GOT3 (cell line): Measurements from ENCODE around the gene C1orf116.

Experiments used
- DNase-seq: peaks from one replicate; lab custom pipeline; 2025; ENCODE audit warnings: mixed read lengths; lab: John Stamatoyannopoulos, UW

C1orf116 gene

DNA sequence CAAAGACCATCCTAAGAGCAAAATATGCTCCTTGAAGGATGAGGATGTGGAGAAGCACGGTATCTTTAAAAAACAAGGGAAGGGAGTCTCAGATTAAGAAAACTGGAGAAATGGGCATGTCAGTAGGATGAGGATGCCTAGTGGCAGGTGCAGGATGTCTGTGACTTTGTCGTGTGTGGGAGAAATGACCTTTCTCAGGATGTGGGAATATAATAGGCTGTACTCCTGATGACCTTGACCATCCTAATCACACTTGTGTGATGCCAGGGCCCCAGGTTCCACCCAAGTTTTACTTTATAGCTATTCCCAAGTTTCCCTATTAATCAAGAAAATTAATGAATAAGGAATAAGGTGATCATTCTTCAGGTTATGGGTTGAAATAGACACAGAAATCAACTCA, 12.9 kb downstream of the C1orf116 start:
- DNase-seq: no peak

DNA sequence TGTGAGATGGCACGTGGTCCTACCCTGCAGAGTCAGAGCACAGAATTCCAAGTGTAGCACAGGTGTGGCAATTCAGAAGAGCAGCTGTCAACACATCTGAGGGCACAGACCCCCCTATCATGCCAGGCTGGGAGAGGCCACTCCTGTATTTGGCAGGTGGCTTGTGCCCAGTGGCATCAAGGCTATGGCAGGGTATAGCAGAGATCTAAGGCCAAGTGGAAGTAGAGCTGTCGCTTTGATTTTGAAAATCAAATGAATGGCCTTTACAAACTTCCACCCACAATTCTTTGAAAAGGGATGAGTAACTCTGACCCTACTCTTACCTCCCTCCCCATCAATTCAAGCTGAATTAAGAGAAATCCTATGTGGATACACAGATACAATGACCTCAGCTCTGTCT, 13.4 kb downstream of the C1orf116 start:
- no peak for DNase-seq

GRCh38 chr1:207018707-207019106, 13.8 kb downstream of the C1orf116 start:
- no peak for DNase-seq

DNA sequence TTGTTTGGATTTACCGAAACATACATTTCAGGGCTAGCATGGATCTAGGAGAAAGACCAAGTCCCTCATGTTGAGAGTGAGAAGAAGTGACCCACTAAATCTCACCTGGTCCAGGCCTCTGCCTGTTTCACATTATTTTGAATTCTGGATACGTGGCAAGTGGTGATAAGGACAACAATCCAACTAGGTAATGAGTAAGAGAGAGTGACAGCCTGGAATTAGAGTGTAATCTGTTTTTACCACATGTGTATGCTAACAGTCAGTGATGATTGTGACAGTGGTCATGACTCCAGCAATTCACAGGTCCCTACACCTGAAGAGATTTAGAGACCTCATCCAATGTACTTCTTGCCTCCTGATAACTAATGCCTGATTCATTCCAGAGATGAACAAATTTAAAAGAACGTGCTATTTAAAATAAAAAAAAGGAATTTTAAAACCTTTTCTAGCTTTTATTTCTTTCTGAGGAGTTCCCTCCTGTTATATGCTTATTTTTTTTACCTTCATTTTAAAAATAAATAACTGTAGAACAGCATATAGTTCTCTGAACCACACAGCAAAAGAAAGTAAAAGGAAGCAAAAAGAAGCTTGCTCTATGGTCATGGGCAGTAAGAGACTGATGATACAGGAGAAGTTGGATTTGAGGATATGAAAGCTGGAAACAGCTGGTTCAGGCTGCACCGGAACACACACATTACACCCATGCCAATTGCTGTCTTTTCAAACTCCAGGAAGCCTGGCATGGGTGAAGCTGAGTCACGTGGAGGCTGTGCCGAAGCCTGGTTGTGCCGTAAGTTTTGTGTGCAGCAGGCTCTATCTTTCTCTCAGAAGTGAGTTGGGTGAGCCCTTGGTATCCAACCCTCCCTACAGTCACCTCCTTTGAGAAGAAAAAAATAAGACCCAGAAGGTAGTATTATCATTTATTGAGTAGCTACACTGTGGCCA, 14.7 kb downstream of the C1orf116 start:
- DNase-seq: no peak

- DNase-seq: no peak
These were observed 16.8 kb downstream of the C1orf116 start for GRCh38 chr1:207015791-207016190.

GRCh38 chr1:207014728-207015127, 17.8 kb downstream of the C1orf116 start:
- no peak for DNase-seq

DNA sequence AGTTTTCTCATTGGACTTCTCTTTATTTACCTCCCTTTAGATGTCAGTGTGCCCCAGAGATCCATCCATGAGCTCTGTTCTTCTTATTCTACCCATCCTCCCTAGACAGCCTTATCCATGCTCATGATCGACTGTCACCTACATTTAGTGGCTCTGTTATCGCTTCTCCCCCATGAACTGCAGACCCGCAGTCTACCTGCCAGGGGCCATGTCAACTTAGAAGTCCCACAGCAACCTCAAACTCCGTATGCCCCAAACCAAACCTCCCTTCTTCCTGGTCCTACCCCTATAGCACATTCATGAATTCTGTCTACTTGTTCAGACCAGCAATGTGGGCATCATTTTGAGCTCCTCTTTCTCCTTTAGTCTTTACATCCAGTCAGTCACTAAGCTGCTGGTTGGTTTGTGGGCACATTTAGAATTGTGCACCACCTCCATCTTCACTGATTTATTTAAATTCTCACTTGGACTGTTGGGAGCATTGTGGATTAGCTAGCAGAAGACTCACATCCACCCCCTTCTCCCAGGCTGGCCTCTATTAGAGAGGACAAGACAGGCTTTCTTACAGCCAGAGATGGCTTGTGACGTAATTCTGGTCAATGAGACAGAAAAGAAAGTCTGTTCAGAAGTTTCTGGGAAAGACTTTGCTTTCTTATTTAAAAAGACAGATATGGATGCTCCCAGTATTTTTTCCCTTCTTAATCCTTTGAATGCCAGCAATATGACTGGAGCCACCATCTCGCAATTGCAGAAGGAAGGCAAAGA, 19.1 kb downstream of the C1orf116 start:
- DNase-seq: no peak

DNA sequence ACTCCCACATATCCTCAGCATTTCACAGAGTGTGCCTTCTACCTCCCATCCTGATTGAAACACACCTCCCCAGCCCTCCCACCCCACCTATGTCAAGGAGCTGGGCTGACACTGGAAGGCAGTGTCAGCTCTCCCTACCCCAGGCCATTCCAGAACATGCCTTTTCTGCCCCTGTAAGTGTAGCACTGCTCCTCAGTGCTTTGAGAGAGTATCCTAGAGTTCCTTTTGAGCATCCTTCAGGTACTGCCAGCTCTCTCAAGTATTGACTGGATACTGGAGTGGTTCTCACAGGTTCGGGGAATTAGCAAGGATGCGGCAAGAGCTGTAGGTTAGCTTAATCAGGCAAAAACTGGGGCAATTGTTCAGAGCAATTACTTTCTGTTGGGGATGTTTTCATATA, 21.8 kb downstream of the C1orf116 start:
- no peak for DNase-seq

DNA sequence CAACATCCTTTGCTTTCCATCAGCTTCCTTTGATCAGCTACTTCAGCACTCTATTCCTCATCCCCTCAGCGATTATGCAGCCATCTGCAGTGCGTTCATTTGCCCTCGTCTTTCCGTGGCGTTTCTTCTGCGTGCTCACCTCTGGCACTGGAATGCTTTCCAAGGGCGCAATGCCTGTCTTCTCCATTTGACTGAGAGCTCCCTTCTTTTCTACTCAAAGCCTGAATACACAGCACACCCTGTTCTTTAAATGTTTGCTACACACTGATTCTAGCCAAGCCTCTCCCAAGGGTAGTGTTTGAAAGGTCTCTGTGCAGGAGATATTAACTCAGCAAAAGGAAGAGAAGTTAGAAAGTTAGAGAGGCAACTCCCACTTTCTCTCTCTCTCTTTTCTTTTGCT, 22.6 kb downstream of the C1orf116 start:
- no peak for DNase-seq

DNA sequence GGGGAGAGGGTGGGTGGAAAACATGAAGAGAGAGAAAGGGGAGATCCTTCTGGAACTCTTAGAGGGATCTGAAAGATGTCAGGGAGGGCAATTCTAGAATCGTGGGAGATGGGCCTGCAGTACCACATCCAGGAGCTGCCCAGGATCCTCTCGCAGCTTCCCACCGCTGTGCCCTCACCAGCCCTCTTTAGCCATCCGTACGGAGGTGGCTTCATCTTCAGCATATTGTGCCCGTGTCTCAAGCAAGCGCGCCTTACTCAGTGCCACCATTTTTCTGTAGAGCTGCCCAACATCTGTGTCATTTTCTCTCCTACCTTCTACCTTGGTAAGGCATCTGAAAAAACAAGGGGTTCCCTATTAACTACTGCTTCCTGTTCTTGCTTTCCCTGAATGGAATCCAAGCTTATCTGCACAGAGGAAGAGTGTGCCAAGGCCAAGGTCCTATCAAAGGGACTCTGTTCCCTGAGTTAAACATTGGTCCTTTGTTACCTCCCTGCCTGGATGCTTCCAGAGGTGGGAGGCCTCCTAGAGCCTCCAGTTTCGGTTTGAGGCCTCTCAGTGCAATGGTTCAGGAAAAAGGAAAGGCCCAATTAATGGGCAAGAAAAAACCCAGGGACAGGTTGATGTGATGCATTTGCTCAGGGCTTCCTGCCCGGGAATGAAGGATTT, 23.2 kb downstream of the C1orf116 start:
- no peak for DNase-seq

- no peak for DNase-seq
These were observed 25.1 kb downstream of the C1orf116 start for GRCh38 chr1:207007352-207008033.

- no peak for DNase-seq
These were observed 25.6 kb downstream of the C1orf116 start for GRCh38 chr1:207006914-207007313.

- no peak for DNase-seq
These were observed 26.5 kb downstream of the C1orf116 start for GRCh38 chr1:207006083-207006482.

GRCh38 chr1:207004931-207005830, 27.4 kb downstream of the C1orf116 start:
- DNase-seq: no peak

DNA sequence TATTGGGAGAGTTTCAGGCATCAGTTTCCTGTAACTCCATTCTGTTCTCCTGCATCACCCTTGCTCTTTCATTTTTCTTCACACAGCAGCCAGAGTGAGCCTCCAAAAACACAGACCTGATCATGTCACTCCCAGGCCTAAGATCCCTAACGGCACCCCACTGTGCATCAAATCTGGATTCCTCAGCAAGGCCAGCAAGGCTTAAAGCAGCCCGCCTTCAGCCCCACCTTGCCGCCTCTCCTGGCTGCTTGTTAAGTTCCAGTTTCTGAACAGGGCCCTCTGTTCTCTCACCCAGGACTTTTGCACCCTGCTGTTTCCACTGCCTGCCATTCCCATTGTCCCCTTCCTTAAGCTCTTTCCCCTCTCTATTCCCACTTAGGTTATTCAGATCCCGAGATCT, 29.3 kb downstream of the C1orf116 start:
- DNase-seq: no peak

DNA sequence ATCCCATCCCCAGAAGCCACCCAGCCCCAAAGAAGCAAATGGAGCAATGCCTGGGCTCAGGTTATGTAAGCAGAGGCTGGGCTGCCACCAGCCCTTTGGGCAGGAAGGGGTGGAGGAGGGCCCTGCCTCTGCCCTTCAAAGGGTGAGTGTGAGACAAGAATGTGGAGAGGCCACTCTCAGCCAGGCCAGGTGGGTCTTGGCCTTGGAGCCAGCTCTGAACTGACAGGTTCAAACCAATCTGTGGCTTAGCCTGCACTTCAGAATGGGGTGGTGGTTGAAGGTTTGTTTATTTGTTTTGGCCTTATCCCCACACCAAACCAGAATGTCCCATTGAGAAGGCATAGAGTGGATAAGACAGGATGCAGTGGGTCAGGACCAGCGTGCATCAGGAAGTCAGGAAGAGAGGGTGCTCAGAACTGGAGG, 29.8 kb downstream of the C1orf116 start:
- DNase-seq: no peak

- DNase-seq: no peak
These were observed 30.9 kb downstream of the C1orf116 start for GRCh38 chr1:207001492-207002245.

DNA sequence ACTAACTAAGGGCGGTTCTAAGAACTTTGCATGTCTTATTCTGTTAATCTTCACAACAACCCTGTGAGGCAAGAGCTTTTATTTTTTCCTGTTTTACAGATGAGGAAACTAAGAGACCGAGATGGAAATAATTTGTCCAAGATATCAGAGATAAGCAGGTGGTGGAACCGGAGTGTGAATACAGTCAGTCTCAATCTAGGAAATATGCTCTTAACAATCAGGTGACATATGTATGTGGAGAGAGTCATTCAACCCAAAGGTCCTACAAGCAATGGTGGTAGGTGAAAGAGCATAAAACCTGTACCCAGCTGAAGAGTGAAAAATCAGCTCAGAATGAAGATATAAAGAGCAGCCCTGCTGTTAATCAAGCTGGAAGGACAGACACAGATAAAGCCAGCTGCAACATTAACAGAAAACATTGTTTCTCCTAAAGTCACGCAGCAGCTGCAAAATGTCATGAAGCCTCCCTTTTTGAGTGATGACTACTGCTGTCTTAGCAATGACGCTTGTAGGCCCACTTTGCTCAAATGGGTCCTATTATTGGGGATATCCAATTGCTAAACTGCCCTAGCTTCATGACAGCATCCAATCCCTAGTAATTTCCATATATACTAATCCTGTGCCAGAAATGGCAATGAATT, 31.8 kb downstream of the C1orf116 start:
- DNase-seq: no peak

DNA sequence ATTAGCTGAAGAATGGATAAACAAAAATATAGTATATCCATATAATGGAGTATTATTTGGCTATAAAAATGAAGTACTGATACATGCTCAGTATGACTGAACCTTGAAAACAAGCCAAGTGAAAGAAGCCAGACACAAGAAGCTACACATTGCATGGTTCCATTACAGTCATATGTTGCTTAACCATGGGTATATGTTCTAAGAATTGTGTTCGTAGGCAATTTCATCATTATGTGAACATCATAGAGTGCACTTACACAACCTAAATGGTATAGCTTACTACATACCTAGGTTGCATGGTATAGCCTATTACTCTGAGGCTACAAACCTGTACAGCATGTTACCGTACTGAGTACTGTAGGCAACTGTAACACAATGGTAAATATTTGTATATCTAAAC, 33.7 kb downstream of the C1orf116 start:
- DNase-seq: no peak

DNA sequence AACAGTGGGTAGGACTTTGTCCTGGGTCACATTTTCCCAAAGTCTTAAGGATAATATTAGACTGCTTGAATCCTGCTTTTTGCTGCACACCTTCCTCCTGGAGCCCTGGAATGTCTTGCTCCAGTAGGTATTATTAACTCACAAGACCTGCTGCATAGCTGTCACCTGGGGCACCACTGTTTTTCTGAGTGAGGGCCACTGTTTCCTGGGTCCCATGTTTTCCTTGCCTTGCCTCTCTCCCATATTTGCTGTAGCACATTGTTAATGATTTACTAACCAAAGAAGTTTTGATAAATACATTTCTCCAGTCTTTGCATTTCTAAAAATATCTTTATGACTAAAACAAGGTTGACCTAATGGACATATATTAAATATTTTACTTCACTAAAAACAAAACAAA, 39.8 kb downstream of the C1orf116 start:
- no peak for DNase-seq
